ENCODE measurements around the gene NEUROD2. TPM values are rescaled to one million over a fixed set of nuclear protein-coding genes. Genes with fewer than 3 reads are reported as not detected.

Gene NEUROD2
- total and polyA plus RNA-seq, 10 of the 15 experiments (the other 5 are each of a cell fraction or from before 2014, with no cell fraction given) = not detected

DNA sequence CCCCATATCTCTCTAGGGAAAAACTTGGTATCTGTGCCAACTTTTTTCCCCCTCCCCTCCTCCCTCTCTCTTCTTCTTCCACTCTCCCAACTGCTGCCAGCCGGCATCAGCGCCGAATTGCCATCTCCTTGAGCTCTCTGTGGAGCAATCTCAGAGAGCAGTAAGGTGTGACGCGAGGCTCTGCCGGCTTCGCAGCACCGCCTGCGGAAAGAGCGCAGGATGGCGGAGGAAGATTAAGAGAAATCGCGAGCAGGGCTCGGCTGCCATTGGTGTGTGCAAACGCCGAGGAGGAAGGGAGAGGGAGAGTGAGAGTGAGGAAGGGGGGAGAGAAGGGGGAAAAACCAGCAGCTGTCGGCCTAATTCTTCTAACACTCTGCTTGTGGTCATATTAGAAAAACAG lies 44.2 kb downstream of the NEUROD2 start:
- no peak for DNase-seq (ENCODE audit: low read depth, low spot score)
- Histone ChIP-seq H3K4me1 (ENCODE audit: control insufficient read depth, insufficient read depth, low read length) (no peaks in the 10 kb centered on the region), H4K20me1 (ENCODE audit: control insufficient read depth, insufficient read depth) (no peaks in the 10 kb centered on the region), H2AFZ (ENCODE audit: control insufficient read depth, low read depth, low read length) (no peak overlapping the region), H3K9me3 (replicated peaks; ENCODE audit: control insufficient read depth, insufficient read depth, low read length) (no peaks in the 10 kb centered on the region), H3K36me3 (ENCODE audit: control insufficient read depth in 2 of 2, insufficient read depth in 2 of 2, low read length in 1 of 2) (peaks cover 0 to 3% of the 10 kb centered on the region in 2 experiments; a peak in 1 of 4 replicates), H3K9ac (ENCODE audit: control insufficient read depth, insufficient read depth, low read length) (no peak overlapping the region), H3K4me3 (no peak overlapping the region), H3K4me2 (ENCODE audit: control insufficient read depth, insufficient read depth) (no peak overlapping the region), H3K79me2 (ENCODE audit: control insufficient read depth, insufficient read depth, low read length) (no peaks in the 10 kb centered on the region), H3K27me3 (replicated peaks in 1 of 2; ENCODE audit: control insufficient read depth in 2 of 2, insufficient read depth in 2 of 2, low read length in 1 of 2) (no peaks in the 10 kb centered on the region), H3K27ac (ENCODE audit: control insufficient read depth, insufficient read depth) (no peak overlapping the region)
- no peak for FAIRE-seq
- RAD21 ChIA-PET (ENCODE audit: unreplicated experiment) = no interaction called here
- CTCF ChIA-PET = no interaction called here
- no TSS peak for BruUV-seq (replicated peaks)
- TF ChIP-seq ZNF274 (IDR thresholded peaks at IDR 0.05; ENCODE audit: insufficient read depth, insufficient read length) (no peak), HDAC2 (IDR thresholded peaks at IDR 0.05) (no peak), MTA2 (IDR thresholded peaks at IDR 0.05; ENCODE audit: low read depth) (no peak), JUND (IDR thresholded peaks at IDR 0.05; ENCODE audit: low read depth, low read length) (no peak), KLF5 (IDR thresholded peaks at IDR 0.05; ENCODE audit: partially characterized antibody) (no peak), TARDBP (IDR thresholded peaks at IDR 0.05; ENCODE audit: borderline replicate concordance) (no peak), ZNF217 (IDR thresholded peaks at IDR 0.05) (no peak), DPF2 (IDR thresholded peaks at IDR 0.05) (no peak), BACH1 (IDR thresholded peaks at IDR 0.05; ENCODE audit: borderline replicate concordance) (no peak), SUPT20H (IDR thresholded peaks at IDR 0.05; ENCODE audit: borderline replicate concordance, control insufficient read depth, low read depth, low read length) (no peak), SIX5 (IDR thresholded peaks at IDR 0.05; ENCODE audit: low read depth, low read length, severe bottlenecking) (no peak), CBX5 (IDR thresholded peaks at IDR 0.05; ENCODE audit: low read depth) (no peak), IKZF2 (IDR thresholded peaks at IDR 0.05) (no peak), TCF3 (IDR thresholded peaks at IDR 0.05; ENCODE audit: borderline replicate concordance, insufficient read depth, low read depth, low read length) (no peak), PML (IDR thresholded peaks at IDR 0.05; ENCODE audit: low read length) (no peak), WRNIP1 (IDR thresholded peaks at IDR 0.05; ENCODE audit: borderline replicate concordance, low read depth, low read length) (no peak), ATF7 (IDR thresholded peaks at IDR 0.05; ENCODE audit: low read depth) (no peak), HDAC6 (IDR thresholded peaks at IDR 0.05; ENCODE audit: unreplicated experiment) (no peak)
- TF ChIP-seq, protein P1, sequence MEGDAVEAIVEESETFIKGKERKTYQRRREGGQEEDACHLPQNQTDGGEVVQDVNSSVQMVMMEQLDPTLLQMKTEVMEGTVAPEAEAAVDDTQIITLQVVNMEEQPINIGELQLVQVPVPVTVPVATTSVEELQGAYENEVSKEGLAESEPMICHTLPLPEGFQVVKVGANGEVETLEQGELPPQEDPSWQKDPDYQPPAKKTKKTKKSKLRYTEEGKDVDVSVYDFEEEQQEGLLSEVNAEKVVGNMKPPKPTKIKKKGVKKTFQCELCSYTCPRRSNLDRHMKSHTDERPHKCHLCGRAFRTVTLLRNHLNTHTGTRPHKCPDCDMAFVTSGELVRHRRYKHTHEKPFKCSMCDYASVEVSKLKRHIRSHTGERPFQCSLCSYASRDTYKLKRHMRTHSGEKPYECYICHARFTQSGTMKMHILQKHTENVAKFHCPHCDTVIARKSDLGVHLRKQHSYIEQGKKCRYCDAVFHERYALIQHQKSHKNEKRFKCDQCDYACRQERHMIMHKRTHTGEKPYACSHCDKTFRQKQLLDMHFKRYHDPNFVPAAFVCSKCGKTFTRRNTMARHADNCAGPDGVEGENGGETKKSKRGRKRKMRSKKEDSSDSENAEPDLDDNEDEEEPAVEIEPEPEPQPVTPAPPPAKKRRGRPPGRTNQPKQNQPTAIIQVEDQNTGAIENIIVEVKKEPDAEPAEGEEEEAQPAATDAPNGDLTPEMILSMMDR (IDR thresholded peaks at IDR 0.05 in 2 of 3, conservative IDR thresholded peaks at IDR 0.05 in 1 of 3; ENCODE audit: control insufficient read depth in 2 of 3, extremely low read depth in 1 of 3, insufficient read depth in 1 of 3, low read depth in 3 of 3, low read length in 3 of 3) = no peak
- no peak for ATAC-seq
- SMC1A ChIA-PET (ENCODE audit: uncharacterized antibody, unreplicated experiment) = no interaction called here
- in situ Hi-C loops (cut with MboI) (no loop called here), intact Hi-C loops (cut with micrococcal nuclease; ENCODE audit: unreplicated experiment) (no loop called here)
- POLR2A ChIA-PET = no interaction called here
- 97% methylated on average over 14 of the region's 17 CpGs for whole genome bisulfite sequencing (ENCODE audit: insufficient coverage, insufficient replicate concordance, low lambda C conversion rate, missing lambda C conversion rate)

All from GM12878 (cell line).